Measurements from ENCODE around the gene IKZF1.

GRCh38 chr7:50281680-50282445 is 22.7 kb upstream of the IKZF1 start:
- TF ChIP-seq POLR2A (IDR thresholded peaks at IDR 0.05) (peak in 1 of 3 donors; percentile 24), POLR2AphosphoS5 (IDR thresholded peaks at IDR 0.05) (peak in 1 of 3 donors; percentile 51)
